ENCODE results near the gene RB1.

- TF ChIP-seq, protein P1, sequence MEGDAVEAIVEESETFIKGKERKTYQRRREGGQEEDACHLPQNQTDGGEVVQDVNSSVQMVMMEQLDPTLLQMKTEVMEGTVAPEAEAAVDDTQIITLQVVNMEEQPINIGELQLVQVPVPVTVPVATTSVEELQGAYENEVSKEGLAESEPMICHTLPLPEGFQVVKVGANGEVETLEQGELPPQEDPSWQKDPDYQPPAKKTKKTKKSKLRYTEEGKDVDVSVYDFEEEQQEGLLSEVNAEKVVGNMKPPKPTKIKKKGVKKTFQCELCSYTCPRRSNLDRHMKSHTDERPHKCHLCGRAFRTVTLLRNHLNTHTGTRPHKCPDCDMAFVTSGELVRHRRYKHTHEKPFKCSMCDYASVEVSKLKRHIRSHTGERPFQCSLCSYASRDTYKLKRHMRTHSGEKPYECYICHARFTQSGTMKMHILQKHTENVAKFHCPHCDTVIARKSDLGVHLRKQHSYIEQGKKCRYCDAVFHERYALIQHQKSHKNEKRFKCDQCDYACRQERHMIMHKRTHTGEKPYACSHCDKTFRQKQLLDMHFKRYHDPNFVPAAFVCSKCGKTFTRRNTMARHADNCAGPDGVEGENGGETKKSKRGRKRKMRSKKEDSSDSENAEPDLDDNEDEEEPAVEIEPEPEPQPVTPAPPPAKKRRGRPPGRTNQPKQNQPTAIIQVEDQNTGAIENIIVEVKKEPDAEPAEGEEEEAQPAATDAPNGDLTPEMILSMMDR (IDR thresholded peaks at IDR 0.05) = no peak
- TF ChIP-seq POLR2A (IDR thresholded peaks at IDR 0.05) = no peak
These were observed 183.3 kb downstream of the RB1 start for GRCh38 chr13:48486836-48487235.
